Activated naive CD4-positive, alpha-beta T cell treated with anti-CD3 and anti-CD28 coated beads, Interleukin-2, amount 50 U/mL, for 72 hours (primary cell): ENCODE data around the gene PCDHGB3. TPM values are rescaled to one million over a fixed set of nuclear protein-coding genes. Genes with fewer than 3 reads are reported as not detected.
"Not testable (repeated sequence)": the region's sequence is repeated elsewhere in the genome, so short reads cannot be mapped to it uniquely, and the experiment has no call there.

Experiments used
- ATAC-seq, 2 donors: fragments of 150-1000 bp; cut with Tn5 transposase; 2 replicates each; pipeline ENCODE4 v1.10.0; 2021; ENCODE audit warnings: mild to moderate bottlenecking in 2 of 2, moderate library complexity in 2 of 2
- DNase-seq, 2 donors: peaks; one replicate each; pipeline ENCODE4 v3.0.0; 2021 to 2022; ENCODE audit warnings: low spot score in 2 of 2
- H3K27ac Mint-ChIP-seq, 2 donors: one replicate each; pipeline ENCODE4 v1.8.0; 2022; ENCODE audit warnings: mild to moderate bottlenecking in 2 of 2, mixed read lengths in 2 of 2
- H3K36me3 Mint-ChIP-seq, 2 donors: one replicate each; pipeline ENCODE4 v1.8.0; 2022; ENCODE audit warnings: mixed read lengths in 2 of 2
- H3K9me3 Mint-ChIP-seq, 2 donors: one replicate each; pipeline ENCODE4 v1.8.0; 2022; ENCODE audit warnings: mixed read lengths in 2 of 2
- total RNA-seq, 2 donors: library from RNA; stranded (reverse); gene quantifications; one replicate each; pipeline ENCODE4 v1.2.3, GENCODE V29; 2022

Gene PCDHGB3
- total RNA-seq, 2 donors from 2014 or later: 0.09 to 0.14 TPM

GRCh38 chr5:141351591-141351990 is 18.5 kb upstream of the PCDHGB3 start:
- H3K27ac Mint-ChIP-seq: no peak overlapping the region
- peaks cover 28 to 61% of the 10 kb centered on the region in 2 donors for H3K36me3 Mint-ChIP-seq
- no peak for DNase-seq
- ATAC-seq: no peak
- peaks cover 14 to 33% of the 10 kb centered on the region in 2 donors for H3K9me3 Mint-ChIP-seq

- DNase-seq (no peak), ATAC-seq (no peak)
- Mint-ChIP-seq H3K27ac (no peak within 1 kb of the TSS), H3K36me3 (peaks cover 29 to 67% of the 10 kb centered on the region in 2 donors), H3K9me3 (peaks cover 13 to 31% of the 10 kb centered on the region in 2 donors)
Observed at GRCh38 chr5:141354900-141355469, 15.1 kb upstream of the PCDHGB3 start, which contains the start of gene PCDHGA4. PCDHGA4 (plus strand) TSS chr5:141355021; CDS start chr5:141355108, 87 bp downstream.

GRCh38 chr5:141355641-141356040 is 14.4 kb upstream of the PCDHGB3 start:
- Mint-ChIP-seq H3K27ac (no peak overlapping the region), H3K9me3 (peaks cover 10 to 29% of the 10 kb centered on the region in 2 donors), H3K36me3 (peaks cover 29 to 67% of the 10 kb centered on the region in 2 donors)
- ATAC-seq (no peak), DNase-seq (no peak)

DNA sequence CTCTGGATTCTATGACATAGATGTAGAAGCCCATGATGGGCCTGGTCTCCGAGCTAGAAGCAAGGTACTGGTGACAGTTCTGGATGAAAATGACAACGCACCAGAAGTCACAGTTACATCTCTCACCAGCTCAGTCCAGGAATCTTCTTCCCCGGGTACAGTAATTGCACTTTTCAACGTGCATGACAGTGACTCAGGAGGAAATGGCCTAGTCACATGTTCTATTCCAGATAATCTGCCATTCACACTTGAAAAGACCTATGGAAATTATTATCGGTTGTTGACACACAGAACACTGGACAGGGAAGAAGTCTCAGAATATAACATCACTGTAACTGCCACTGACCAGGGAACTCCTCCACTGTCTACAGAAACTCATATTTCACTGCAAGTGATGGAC is 13.9 kb upstream of the PCDHGB3 start:
- DNase-seq (no peak), ATAC-seq (no peak)
- Mint-ChIP-seq H3K27ac (no peak overlapping the region), H3K9me3 (peaks cover 15 to 33% of the 10 kb centered on the region in 2 donors), H3K36me3 (peaks cover 30 to 67% of the 10 kb centered on the region in 2 donors)

DNA sequence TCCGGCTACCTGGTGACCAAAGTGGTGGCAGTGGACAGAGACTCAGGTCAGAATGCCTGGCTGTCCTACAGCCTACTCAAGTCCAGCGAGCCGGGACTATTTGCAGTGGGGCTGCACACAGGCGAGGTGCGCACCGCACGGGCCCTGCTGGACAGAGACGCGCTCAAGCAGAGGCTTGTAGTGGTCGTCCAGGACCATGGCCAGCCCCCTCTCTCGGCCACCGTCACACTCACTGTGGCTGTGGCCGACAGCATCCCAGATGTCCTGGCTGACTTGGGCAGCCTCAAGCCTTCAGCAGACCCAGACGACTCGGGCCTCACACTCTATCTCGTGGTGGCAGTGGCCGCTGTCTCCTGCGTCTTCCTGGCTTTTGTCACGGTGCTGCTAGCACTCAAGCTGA is 13.1 kb upstream of the PCDHGB3 start:
- DNase-seq (no peak), ATAC-seq (no peak)
- no peak overlapping the region for H3K27ac Mint-ChIP-seq
- H3K9me3 Mint-ChIP-seq: peaks cover 18 to 40% of the 10 kb centered on the region in 2 donors
- H3K36me3 Mint-ChIP-seq: peaks cover 36 to 68% of the 10 kb centered on the region in 2 donors

- H3K27ac Mint-ChIP-seq: peak within 1 kb of the TSS in 1 of 2 donors; percentile 24
Observed at GRCh38 chr5:141359790-141360426, 10.1 kb upstream of the PCDHGB3 start, which contains the start of gene PCDHGB2. PCDHGB2 (plus strand) TSS chr5:141359994; CDS start chr5:141360136, 142 bp downstream.

GRCh38 chr5:141360685-141361084 is 9.4 kb upstream of the PCDHGB3 start:
- DNase-seq: no peak
- Mint-ChIP-seq H3K27ac (peak overlapping the region in 1 of 2 donors; percentile 24), H3K36me3 (peaks cover 57 to 77% of the 10 kb centered on the region in 2 donors), H3K9me3 (peaks cover 42 to 57% of the 10 kb centered on the region in 2 donors)
- no peak for ATAC-seq

More at GRCh38 chr5:141359790-141360426, 10.1 kb upstream of the PCDHGB3 start, which contains the start of gene PCDHGB2:
- DNase-seq: no peak
- H3K9me3 Mint-ChIP-seq: peaks cover 36 to 51% of the 10 kb centered on the region in 2 donors
- ATAC-seq: no peak
- peaks cover 49 to 77% of the 10 kb centered on the region in 2 donors for H3K36me3 Mint-ChIP-seq

DNA sequence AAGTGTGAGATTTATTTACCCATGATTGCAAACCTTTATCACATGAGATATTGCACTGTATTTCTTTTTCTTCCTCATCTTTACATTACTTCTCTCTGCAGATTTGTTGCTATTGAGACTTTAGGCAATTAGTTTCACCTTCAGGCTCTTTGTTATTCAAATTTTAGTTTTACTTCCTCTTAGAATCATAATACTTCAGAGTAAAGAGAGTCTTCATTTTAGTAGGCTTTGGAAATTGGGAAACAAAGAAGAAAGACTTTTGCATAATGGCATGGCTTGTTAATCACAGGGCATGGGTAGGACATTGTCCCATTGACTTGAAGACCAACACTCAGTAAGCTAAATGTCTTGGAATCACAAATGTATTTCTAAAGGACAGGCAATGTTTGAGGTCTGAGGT is 7.3 kb upstream of the PCDHGB3 start:
- no peak for ATAC-seq
- H3K27ac Mint-ChIP-seq: no peak overlapping the region
- DNase-seq: no peak
- peaks cover 41 to 54% of the 10 kb centered on the region in 2 donors for H3K9me3 Mint-ChIP-seq
- H3K36me3 Mint-ChIP-seq: peaks cover 52 to 68% of the 10 kb centered on the region in 2 donors

- peak within 1 kb of the TSS in 1 of 2 donors; percentile 55 for H3K27ac Mint-ChIP-seq
- DNase-seq (no peak), ATAC-seq (no peak)
- peaks cover 52 to 63% of the 10 kb centered on the region in 2 donors for H3K36me3 Mint-ChIP-seq
- peaks cover 41 to 51% of the 10 kb centered on the region in 2 donors for H3K9me3 Mint-ChIP-seq
Observed at GRCh38 chr5:141363952-141364660, 5.9 kb upstream of the PCDHGB3 start, which contains the start of gene PCDHGA5. PCDHGA5 (plus strand) TSS chr5:141364162; CDS start chr5:141364331, 169 bp downstream.

- Mint-ChIP-seq H3K36me3 (peaks cover 48 to 52% of the 10 kb centered on the region in 2 donors), H3K9me3 (peaks cover 33 to 51% of the 10 kb centered on the region in 2 donors), H3K27ac (no peak overlapping the region)
- ATAC-seq (no peak), DNase-seq (no peak)
Observed at GRCh38 chr5:141366016-141366896, 3.8 kb upstream of the PCDHGB3 start.

GRCh38 chr5:141371572-141372475 is 1.8 kb downstream of the PCDHGB3 start:
- H3K27ac Mint-ChIP-seq: no peak overlapping the region
- H3K9me3 Mint-ChIP-seq: peaks cover 18 to 33% of the 10 kb centered on the region in 2 donors
- peaks cover 52 to 53% of the 10 kb centered on the region in 2 donors for H3K36me3 Mint-ChIP-seq
- DNase-seq (no peak), ATAC-seq (no peak)

GRCh38 chr5:141373673-141374317 is 3.8 kb downstream of the PCDHGB3 start, which contains the start of gene PCDHGA6:
PCDHGA6 (plus strand) TSS chr5:141373891; CDS start chr5:141374084, 193 bp downstream.
- ATAC-seq (no peak), DNase-seq (no peak)
- no peak within 1 kb of the TSS for H3K27ac Mint-ChIP-seq
- H3K36me3 Mint-ChIP-seq: peaks cover 52 to 53% of the 10 kb centered on the region in 2 donors
- peaks cover 18 to 33% of the 10 kb centered on the region in 2 donors for H3K9me3 Mint-ChIP-seq

GRCh38 chr5:141374627-141375026 is 4.6 kb downstream of the PCDHGB3 start:
- H3K36me3 Mint-ChIP-seq: peaks cover 52 to 53% of the 10 kb centered on the region in 2 donors
- no peak for DNase-seq
- no peak for ATAC-seq
- no peak overlapping the region for H3K27ac Mint-ChIP-seq
- peaks cover 18 to 33% of the 10 kb centered on the region in 2 donors for H3K9me3 Mint-ChIP-seq

GRCh38 chr5:141375444-141376155 is 5.6 kb downstream of the PCDHGB3 start:
- Mint-ChIP-seq H3K9me3 (peaks cover 18 to 32% of the 10 kb centered on the region in 2 donors), H3K36me3 (peaks cover 46 to 51% of the 10 kb centered on the region in 2 donors)
- not testable (repeated sequence) for H3K27ac Mint-ChIP-seq, DNase-seq, ATAC-seq
